ENCODE results near the gene RPL10A.
"Not testable (repeated sequence)": the region's sequence is repeated elsewhere in the genome, so short reads cannot be mapped to it uniquely, and the experiment has no call there.

- TF ChIP-seq CTCF (conservative IDR thresholded peaks at IDR 0.05; ENCODE audit: low read length); EZH2phosphoT487 (IDR thresholded peaks at IDR 0.05; ENCODE audit: borderline replicate concordance, low read depth, low read length): not testable (repeated sequence)
Observed at GRCh38 chr6:35515939-35516338, 47.7 kb downstream of the RPL10A start.
